Activated CD4-positive, alpha-beta T cell treated with anti-CD3 and anti-CD28 coated beads, Interleukin-2, amount 10 ng/mL, durations not matched to agents 7 days and 5 days (primary cell): ENCODE measurements around the gene VILL. TPM values are rescaled to one million over a fixed set of nuclear protein-coding genes. Genes with fewer than 3 reads are reported as not detected.

Experiments
- CTCF ChIA-PET: fragments of 350-600 bp; sonication (Branson Sonifier 250); formaldehyde crosslinking; loops from one replicate; lab custom pipeline; 2021; ENCODE audit warnings: antibody characterized with exemption; lab: Charles Lee
- POLR2A ChIA-PET: fragments of 350-600 bp; sonication (Branson Sonifier 250); formaldehyde crosslinking; loops from one replicate; lab custom pipeline; 2021; ENCODE audit warnings: antibody characterized with exemption; lab: Charles Lee
- DNase-seq: peaks from one replicate; pipeline ENCODE4 v3.0.0-alpha.2; 2020
- H3K27ac Mint-ChIP-seq: one replicate; pipeline ENCODE4 v1.8.0; 2021; ENCODE audit warnings: mild to moderate bottlenecking, moderate library complexity, mixed read lengths
- H3K27me3 Mint-ChIP-seq: one replicate; pipeline ENCODE4 v1.8.0; 2021; ENCODE audit warnings: mixed read lengths
- H3K36me3 Mint-ChIP-seq: one replicate; pipeline ENCODE4 v1.8.0; 2021; ENCODE audit warnings: low read depth, mixed read lengths
- H3K4me1 Mint-ChIP-seq: one replicate; pipeline ENCODE4 v1.8.0; 2021; ENCODE audit warnings: mixed read lengths
- H3K4me3 Mint-ChIP-seq: one replicate; pipeline ENCODE4 v1.8.0; 2021; ENCODE audit warnings: mild to moderate bottlenecking, moderate library complexity, mixed read lengths
- H3K9me3 Mint-ChIP-seq: one replicate; pipeline ENCODE4 v1.8.0; 2021; ENCODE audit warnings: mixed read lengths
- total RNA-seq, 2 experiments: library from RNA; stranded (reverse); gene quantifications; one replicate each; pipeline ENCODE4 v1.2.3, GENCODE V29; 2021

The VILL gene
- total RNA-seq, 2 experiments from 2014 or later: 19.4 to 23.0 TPM

- peaks cover 5% of the 10 kb centered on the region for H3K9me3 Mint-ChIP-seq
- POLR2A ChIA-PET: no interaction called here
- CTCF ChIA-PET: interaction anchor here (0.9 to 4.3 kb wide), 3 partner anchors 15 to 44 kb away, joined by 3 to 26 read pairs (median 3); no protein-coding TSS in a partner anchor
- no peak for DNase-seq
- no peaks in the 10 kb centered on the region for H3K27me3 Mint-ChIP-seq
- no peak overlapping the region for H3K4me3 Mint-ChIP-seq
- peaks cover 5% of the 10 kb centered on the region for H3K36me3 Mint-ChIP-seq
- H3K4me1 Mint-ChIP-seq: peaks cover 27% of the 10 kb centered on the region
- no peak overlapping the region for H3K27ac Mint-ChIP-seq
Observed at GRCh38 chr3:37953707-37954394, 36.7 kb upstream of the VILL start.

GRCh38 chr3:37954881-37955280 is 35.7 kb upstream of the VILL start:
- H3K4me1 Mint-ChIP-seq: peaks cover 27% of the 10 kb centered on the region
- no peak overlapping the region for H3K27ac Mint-ChIP-seq
- peaks cover 5% of the 10 kb centered on the region for H3K9me3 Mint-ChIP-seq
- no peak for DNase-seq
- ChIA-PET POLR2A (no interaction called here), CTCF (interaction anchor here (1.9 to 4.3 kb wide), 4 partner anchors 11 to 100 kb away, joined by 4 to 26 read pairs (median 6); no protein-coding TSS in a partner anchor)
- H3K27me3 Mint-ChIP-seq: no peaks in the 10 kb centered on the region
- H3K36me3 Mint-ChIP-seq: peaks cover 5% of the 10 kb centered on the region
- no peak overlapping the region for H3K4me3 Mint-ChIP-seq

- no peak overlapping the region for H3K4me3 Mint-ChIP-seq
- peaks cover 5% of the 10 kb centered on the region for H3K9me3 Mint-ChIP-seq
- H3K4me1 Mint-ChIP-seq: peaks cover 27% of the 10 kb centered on the region
- peak overlapping the region; percentile 75 for H3K27ac Mint-ChIP-seq
- peaks cover 5% of the 10 kb centered on the region for H3K36me3 Mint-ChIP-seq
- ChIA-PET CTCF (interaction anchor here (1.0 to 4.3 kb wide), 6 partner anchors 10 to 101 kb away, joined by 3 to 26 read pairs (median 4); no protein-coding TSS in a partner anchor), POLR2A (interaction anchor here (0.9 kb wide), 1 partner anchor 11 kb away, joined by 3 read pairs; no protein-coding TSS in a partner anchor)
- H3K27me3 Mint-ChIP-seq: no peaks in the 10 kb centered on the region
- no peak for DNase-seq
Observed at GRCh38 chr3:37955918-37956707, 34.5 kb upstream of the VILL start.

GRCh38 chr3:37956723-37957538 is 33.7 kb upstream of the VILL start:
- H3K4me1 Mint-ChIP-seq: peaks cover 27% of the 10 kb centered on the region
- POLR2A ChIA-PET: no interaction called here
- H3K27ac Mint-ChIP-seq: peak overlapping the region; percentile 91
- H3K27me3 Mint-ChIP-seq: no peaks in the 10 kb centered on the region
- H3K9me3 Mint-ChIP-seq: peaks cover 5% of the 10 kb centered on the region
- H3K36me3 Mint-ChIP-seq: peaks cover 5% of the 10 kb centered on the region
- CTCF ChIA-PET: interaction anchor here (0.8 to 4.3 kb wide), 4 partner anchors 12 to 102 kb away, joined by 3 to 26 read pairs (median 6); no protein-coding TSS in a partner anchor
- no peak for DNase-seq
- no peak overlapping the region for H3K4me3 Mint-ChIP-seq

- peaks cover 27% of the 10 kb centered on the region for H3K4me1 Mint-ChIP-seq
- ChIA-PET CTCF (interaction anchor here (0.8 to 4.3 kb wide), 3 partner anchors 11 to 103 kb away, joined by 3 to 26 read pairs (median 3); no protein-coding TSS in a partner anchor), POLR2A (no interaction called here)
- no peak for DNase-seq
- H3K27ac Mint-ChIP-seq: peak overlapping the region; percentile 91
- no peaks in the 10 kb centered on the region for H3K27me3 Mint-ChIP-seq
- peaks cover 4% of the 10 kb centered on the region for H3K9me3 Mint-ChIP-seq
- H3K36me3 Mint-ChIP-seq: peaks cover 5% of the 10 kb centered on the region
- H3K4me3 Mint-ChIP-seq: no peak overlapping the region
Observed at GRCh38 chr3:37957539-37957936, 33.0 kb upstream of the VILL start.

GRCh38 chr3:37961622-37962431 is 28.8 kb upstream of the VILL start:
- H3K27ac Mint-ChIP-seq: no peak overlapping the region
- no peaks in the 10 kb centered on the region for H3K36me3 Mint-ChIP-seq
- H3K9me3 Mint-ChIP-seq: no peaks in the 10 kb centered on the region
- CTCF ChIA-PET: interaction anchor here (0.5 to 1.9 kb wide), 6 partner anchors 13 to 156 kb away, joined by 3 to 7 read pairs (median 3); no protein-coding TSS in a partner anchor
- H3K27me3 Mint-ChIP-seq: no peaks in the 10 kb centered on the region
- H3K4me3 Mint-ChIP-seq: no peak overlapping the region
- no peak for DNase-seq
- POLR2A ChIA-PET: no interaction called here
- H3K4me1 Mint-ChIP-seq: peaks cover 13% of the 10 kb centered on the region

GRCh38 chr3:37963016-37963415 is 27.6 kb upstream of the VILL start:
- no peak for DNase-seq
- Mint-ChIP-seq H3K36me3 (no peaks in the 10 kb centered on the region), H3K27me3 (no peaks in the 10 kb centered on the region), H3K4me3 (no peak overlapping the region), H3K9me3 (no peaks in the 10 kb centered on the region), H3K4me1 (peaks cover 1% of the 10 kb centered on the region), H3K27ac (no peak overlapping the region)
- CTCF ChIA-PET: interaction anchor here (1.9 to 8.5 kb wide), 2 partner anchors 12 to 108 kb away, joined by 7 to 74 read pairs; no protein-coding TSS in a partner anchor
- POLR2A ChIA-PET: no interaction called here

- H3K27me3 Mint-ChIP-seq: no peaks in the 10 kb centered on the region
- H3K9me3 Mint-ChIP-seq: no peaks in the 10 kb centered on the region
- ChIA-PET POLR2A (no interaction called here), CTCF (interaction anchor here (0.6 to 8.5 kb wide), 5 partner anchors 11 to 108 kb away, joined by 3 to 74 read pairs (median 6); no protein-coding TSS in a partner anchor)
- no peaks in the 10 kb centered on the region for H3K4me1 Mint-ChIP-seq
- no peak overlapping the region for H3K27ac Mint-ChIP-seq
- DNase-seq: no peak
- no peaks in the 10 kb centered on the region for H3K36me3 Mint-ChIP-seq
- no peak overlapping the region for H3K4me3 Mint-ChIP-seq
Observed at GRCh38 chr3:37963635-37964034, 27.0 kb upstream of the VILL start.

- Mint-ChIP-seq H3K27ac (no peak overlapping the region), H3K9me3 (no peaks in the 10 kb centered on the region), H3K27me3 (no peaks in the 10 kb centered on the region), H3K4me1 (no peaks in the 10 kb centered on the region), H3K36me3 (no peaks in the 10 kb centered on the region), H3K4me3 (no peak overlapping the region)
- no peak for DNase-seq
- ChIA-PET POLR2A (no interaction called here), CTCF (interaction anchor here (0.6 to 8.5 kb wide), 4 partner anchors 11 to 109 kb away, joined by 3 to 74 read pairs (median 5); no protein-coding TSS in a partner anchor)
Observed at GRCh38 chr3:37964146-37964545, 26.4 kb upstream of the VILL start.

- no peak for DNase-seq
- no peaks in the 10 kb centered on the region for H3K27me3 Mint-ChIP-seq
- ChIA-PET CTCF (interaction anchor here (0.9 to 8.5 kb wide), 3 partner anchors 10 to 109 kb away, joined by 3 to 74 read pairs (median 6); no protein-coding TSS in a partner anchor), POLR2A (no interaction called here)
- H3K9me3 Mint-ChIP-seq: no peaks in the 10 kb centered on the region
- no peaks in the 10 kb centered on the region for H3K36me3 Mint-ChIP-seq
- no peaks in the 10 kb centered on the region for H3K4me1 Mint-ChIP-seq
- no peak overlapping the region for H3K27ac Mint-ChIP-seq
- H3K4me3 Mint-ChIP-seq: no peak overlapping the region
Observed at GRCh38 chr3:37964716-37965115, 25.9 kb upstream of the VILL start.

- Mint-ChIP-seq H3K27ac (no peak overlapping the region), H3K36me3 (no peaks in the 10 kb centered on the region), H3K9me3 (no peaks in the 10 kb centered on the region), H3K4me3 (no peak overlapping the region), H3K27me3 (no peaks in the 10 kb centered on the region), H3K4me1 (no peaks in the 10 kb centered on the region)
- peak; percentile 71 for DNase-seq
- CTCF ChIA-PET: interaction anchor here (0.6 to 8.5 kb wide), 11 partner anchors 8 to 112 kb away, joined by 3 to 74 read pairs (median 3); no protein-coding TSS in a partner anchor
- POLR2A ChIA-PET: interaction anchor here (0.7 kb wide), 1 partner anchor 12 kb away, joined by 3 read pairs; no protein-coding TSS in a partner anchor
Observed at GRCh38 chr3:37967260-37967881, 23.2 kb upstream of the VILL start.
